Measurements from ENCODE around the gene MCAT.
A peak's percentile ranks its signal among the peaks of the same experiment; 100 is the strongest.

Gene MCAT

DNA sequence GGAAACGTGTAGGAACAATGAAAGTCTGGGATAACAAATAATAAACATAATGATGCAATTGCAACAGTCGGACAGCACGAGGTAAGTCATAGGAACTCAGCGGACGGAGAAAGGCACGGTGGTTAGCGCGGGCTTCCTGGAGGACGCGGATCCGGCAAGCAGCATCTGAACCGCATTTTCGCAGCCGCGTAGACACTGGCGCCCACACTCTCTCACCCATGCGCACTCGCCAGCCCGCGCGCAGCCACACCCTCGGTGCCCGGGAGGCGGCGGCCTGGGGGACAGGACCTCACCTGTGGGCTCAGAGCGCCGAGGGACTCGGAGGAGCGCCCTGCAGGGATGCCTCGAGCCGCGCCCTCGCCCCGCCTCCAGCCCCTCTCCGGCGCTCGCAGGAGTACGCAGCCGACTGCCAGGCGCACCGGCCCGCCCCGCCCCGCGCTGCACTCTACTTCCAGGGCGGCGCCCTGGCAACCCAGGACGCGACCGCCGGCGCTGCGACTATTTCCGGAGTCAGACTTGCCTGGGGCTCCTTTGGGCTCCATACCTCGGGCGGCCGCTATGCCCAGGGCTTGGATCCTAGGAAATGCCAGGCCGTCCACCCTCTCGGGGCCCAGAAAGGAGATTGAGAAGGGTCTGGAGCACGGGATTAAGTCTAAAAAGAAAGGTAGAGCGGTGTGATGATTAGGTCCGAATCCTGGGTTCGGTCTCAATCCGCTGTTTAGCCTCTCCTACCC is 54.0 kb downstream of the MCAT start, which contains the start of gene TTLL1:
Gene TTLL1 (minus strand): TSS at position 408 of the 734 bp plus-strand sequence. CDS start 13,805 bp downstream, outside the sequence.
- peak; percentile 80 for DNase-seq

DNA sequence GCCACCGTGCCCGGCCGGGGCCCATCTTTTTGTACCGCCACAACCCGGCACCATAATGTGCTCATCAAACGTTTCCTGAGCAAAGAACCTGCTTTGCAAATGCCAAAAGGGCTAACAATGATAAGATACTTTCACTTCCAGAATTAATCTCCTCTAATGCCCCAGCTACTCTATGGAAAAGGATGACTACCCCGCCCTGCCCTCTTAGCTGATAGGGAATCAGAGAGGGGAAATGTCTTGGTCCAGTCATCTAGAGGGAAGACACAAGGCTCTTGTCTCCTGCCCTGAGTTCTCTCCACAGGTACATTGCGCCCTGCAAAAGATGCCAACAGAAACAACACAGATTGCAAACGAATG is 54.6 kb downstream of the MCAT start:
- DNase-seq: peak; percentile 27

DNA sequence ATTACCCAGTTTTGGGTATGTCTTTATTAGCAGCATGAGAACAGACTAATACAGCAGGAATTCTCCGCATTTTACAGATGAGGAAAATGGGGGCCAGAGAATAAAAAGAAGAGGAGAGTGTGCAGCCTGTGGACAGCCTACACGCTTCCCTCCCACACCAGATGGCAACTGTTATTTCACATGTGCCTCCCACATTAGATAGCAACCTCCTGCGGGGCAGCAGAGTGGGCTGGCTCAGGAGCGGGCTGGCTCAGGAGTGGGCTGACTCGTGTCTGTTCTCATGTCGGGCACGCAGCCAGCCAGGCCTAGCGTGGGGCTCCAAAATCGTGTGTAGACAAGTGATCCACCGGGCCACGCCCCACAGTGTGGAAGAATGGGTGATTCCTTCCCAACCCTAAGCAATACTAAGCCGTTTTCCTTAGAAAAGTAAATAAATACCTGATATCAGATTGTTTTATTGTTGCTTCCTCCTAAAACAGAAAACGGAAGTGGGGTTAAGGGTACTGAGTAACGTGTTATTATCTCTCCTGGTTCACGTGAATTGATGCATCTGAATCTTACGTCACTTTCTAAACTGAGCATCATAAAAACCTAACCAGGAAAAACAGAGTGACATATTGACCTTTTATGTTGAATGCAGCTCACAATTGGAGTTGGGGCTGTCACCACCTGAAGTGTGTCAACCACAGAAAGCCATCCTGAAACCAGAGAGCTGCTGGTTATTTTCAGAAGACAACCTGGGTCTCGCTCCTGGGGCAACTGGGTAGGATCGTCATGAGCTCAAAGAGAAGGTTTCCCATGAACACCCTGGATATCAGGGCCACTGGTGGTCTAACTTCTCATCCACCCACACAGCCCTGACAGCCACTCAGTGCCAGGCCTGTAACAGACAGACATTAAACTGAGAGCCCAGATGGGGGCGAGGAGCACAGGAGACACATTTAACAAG is 57.3 kb downstream of the MCAT start:
- peak; percentile 15 for DNase-seq
